T47D (cell line): Measurements from ENCODE around the gene ZGLP1.
A peak's percentile ranks its signal among the peaks of the same experiment; 100 is the strongest.

Source experiments
- DNase-seq, 2 experiments: peaks; one replicate each; pipeline versions ENCODE4 v3.0.0 to v3.0.0-alpha.2; 2011 to 2012; ENCODE audit warnings: low read depth in 1 of 2, low spot score in 1 of 2
- JUND ChIP-seq: IDR thresholded peaks from 2 replicates; pipeline ENCODE4 v1.6.1; 2012; ENCODE audit warnings: low read depth
- in situ Hi-C: cut with HindIII; loops from 2 replicates; pipeline ENCODE4 v1.10.0; 2016; ENCODE audit warnings: low sequenced_read_pairs, low pct_unique_long_range_greater_than_20kb

Gene ZGLP1

GRCh38 chr19:10334588-10335351 is 25.2 kb upstream of the ZGLP1 start:
- DNase-seq = peak; percentile 73 to 97
- in situ Hi-C loops = no loop called here
- no peak for TF ChIP-seq JUND

GRCh38 chr19:10333758-10334587 is 24.4 kb upstream of the ZGLP1 start:
- no peak for TF ChIP-seq JUND
- in situ Hi-C loops = no loop called here
- no peak for DNase-seq

- no peak for TF ChIP-seq JUND
- DNase-seq = peak; percentile 87 to 97
- in situ Hi-C loops = no loop called here
Measured at GRCh38 chr19:10332965-10333757, 23.5 kb upstream of the ZGLP1 start, which contains the start of gene RAVER1. Gene RAVER1, minus strand, starts transcription at chr19:10333529. Its CDS starts 22 bp downstream, at chr19:10333507.

GRCh38 chr19:10332158-10332964 is 22.7 kb upstream of the ZGLP1 start:
- no peak for TF ChIP-seq JUND
- in situ Hi-C loops = no loop called here
- DNase-seq = no peak

- no peak for DNase-seq
- no peak for TF ChIP-seq JUND
- in situ Hi-C loops = no loop called here
Measured at GRCh38 chr19:10329555-10329954, 19.9 kb upstream of the ZGLP1 start.

- no peak for TF ChIP-seq JUND
- no peak for DNase-seq
- in situ Hi-C loops = no loop called here
Measured at GRCh38 chr19:10328558-10329429, 19.2 kb upstream of the ZGLP1 start.

- TF ChIP-seq JUND = no peak
- in situ Hi-C loops = no loop called here
- DNase-seq = no peak
Measured at GRCh38 chr19:10327793-10328192, 18.2 kb upstream of the ZGLP1 start.

GRCh38 chr19:10325732-10326131 is 16.1 kb upstream of the ZGLP1 start:
- DNase-seq = no peak
- no peak for TF ChIP-seq JUND
- in situ Hi-C loops = no loop called here

- DNase-seq = no peak
- in situ Hi-C loops = no loop called here
Measured at GRCh38 chr19:10321874-10322835, 12.5 kb upstream of the ZGLP1 start.

GRCh38 chr19:10321417-10321797 is 11.8 kb upstream of the ZGLP1 start:
- no peak for DNase-seq
- TF ChIP-seq JUND = no peak

More at GRCh38 chr19:10321874-10322835, 12.5 kb upstream of the ZGLP1 start:
- TF ChIP-seq JUND = no peak

More at GRCh38 chr19:10321417-10321797, 11.8 kb upstream of the ZGLP1 start:
- in situ Hi-C loops = no loop called here
